Measurements from ENCODE around the gene PIGZ. TPM values are rescaled to one million over a fixed set of nuclear protein-coding genes. Genes with fewer than 3 reads are reported as not detected.

PIGZ gene
- total RNA-seq, 1 experiment from 2014 or later, result 1.4 TPM

DNA sequence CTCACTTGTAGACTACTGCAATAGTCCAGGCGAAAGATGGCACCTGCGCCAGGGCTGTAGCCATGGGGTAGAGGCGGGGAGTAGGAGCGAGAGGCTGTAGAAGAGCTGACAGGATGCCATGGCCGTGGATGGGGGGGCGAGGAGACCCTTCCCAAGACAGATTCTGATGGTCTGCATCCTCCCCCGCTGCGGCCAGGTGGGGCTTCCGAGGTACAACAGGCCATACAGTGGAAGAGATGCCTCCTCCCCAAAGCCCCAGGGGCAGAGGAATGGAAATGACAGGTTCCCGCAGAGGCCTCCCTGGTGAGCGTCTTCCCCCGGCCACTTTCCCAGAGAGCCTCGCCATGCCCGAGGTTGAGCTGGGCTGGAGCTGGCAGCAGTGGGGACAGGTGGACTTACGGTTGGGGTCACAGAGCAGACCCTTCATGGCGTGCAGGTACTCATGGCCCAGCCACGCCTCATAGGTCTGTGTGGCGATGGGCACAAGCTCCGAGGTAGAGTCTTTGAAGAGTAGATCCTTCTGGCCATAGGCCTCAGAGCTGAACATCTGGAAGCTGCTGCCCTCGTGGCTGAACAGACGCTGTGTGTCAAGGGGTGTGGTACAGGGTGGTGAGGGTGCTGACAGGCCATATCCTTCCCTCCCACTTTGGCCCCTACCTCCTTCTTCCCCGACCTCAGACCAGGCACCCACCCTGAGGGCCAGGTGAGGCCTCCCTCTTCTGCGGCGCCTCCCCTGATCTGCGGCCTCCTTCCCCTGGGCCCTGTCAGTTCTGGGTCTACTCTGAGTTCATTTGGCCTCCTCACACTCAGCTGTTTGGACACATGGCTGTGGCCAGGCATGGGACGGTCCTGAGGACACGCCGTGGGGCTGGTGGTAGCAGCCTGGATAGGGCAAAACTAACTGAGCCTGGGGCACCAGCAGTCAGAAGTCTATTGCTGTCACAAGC is 47.4 kb upstream of the PIGZ start:
- Histone ChIP-seq H3K4me1 (ENCODE audit: control insufficient read depth in 1 of 2, insufficient read depth in 2 of 2, low read length in 2 of 2) (peaks cover 0 to 8% of the 10 kb centered on the region in 2 experiments; a peak in 1 of 4 replicates), H3K36me3 (ENCODE audit: control insufficient read depth in 1 of 2, insufficient read depth in 2 of 2, low read length in 2 of 2) (no peaks in the 10 kb centered on the region), H3K9me2 (ENCODE audit: insufficient read depth) (no peaks in the 10 kb centered on the region), H3K27ac (ENCODE audit: low read depth, low read length) (no peak overlapping the region), H3K79me2 (ENCODE audit: insufficient read depth, low read length) (no peaks in the 10 kb centered on the region), H3K4me2 (ENCODE audit: low read length) (no peak overlapping the region), H3K9ac (ENCODE audit: low read length) (no peak overlapping the region), H3K4me3 (replicated peaks in 1 of 2; ENCODE audit: low read depth in 1 of 2, low read length in 2 of 2) (no peak overlapping the region), H3K9me3 (ENCODE audit: control insufficient read depth in 1 of 2, insufficient read depth in 1 of 2, low read depth in 1 of 2, low read length in 2 of 2) (no peaks in the 10 kb centered on the region), H3K27me3 (ENCODE audit: insufficient read depth, low read length) (no peaks in the 10 kb centered on the region), H4K20me1 (ENCODE audit: insufficient read depth) (no peaks in the 10 kb centered on the region), H2AFZ (ENCODE audit: low read depth, low read length, poor library complexity, severe bottlenecking) (no peak overlapping the region)
- no peak for ATAC-seq
- TF ChIP-seq EGR1 (IDR thresholded peaks at IDR 0.05; ENCODE audit: low read depth) (no peak), POLR2AphosphoS5 (IDR thresholded peaks at IDR 0.05; ENCODE audit: low read depth, low read length) (no peak), POLR2A (IDR thresholded peaks at IDR 0.05; ENCODE audit: borderline replicate concordance, extremely low read depth, insufficient read depth, insufficient read length) (no peak), SRF (IDR thresholded peaks at IDR 0.05; ENCODE audit: low read depth) (no peak), SIN3A (IDR thresholded peaks at IDR 0.05; ENCODE audit: low read depth) (no peak)
- ChIA-PET POLR2A (interaction anchor here (1.3 kb wide), 1 partner anchor 13 kb away, joined by 3 read pairs; no protein-coding TSS in a partner anchor), RAD21 (ENCODE audit: low non-redundant PET in 1 of 2, low total read pairs in 2 of 2, uncharacterized antibody in 2 of 2, unreplicated experiment in 2 of 2) (no interaction called here), CTCF (interaction anchor here (2.3 kb wide), 1 partner anchor 14 kb away, joined by 9 read pairs; the partner anchor contains the start of gene MELTF)
- BruUV-seq (replicated peaks), result no TSS peak
- intact Hi-C loops (cut with micrococcal nuclease), result no loop called here
- no peak for DNase-seq (ENCODE audit: low read depth, low spot score)

GRCh38 chr3:197014942-197015575 is 46.4 kb upstream of the PIGZ start:
- intact Hi-C loops (cut with micrococcal nuclease), result no loop called here
- no peaks in the 10 kb centered on the region for H3K79me2 ChIP-seq (ENCODE audit: insufficient read depth, low read length)
- H3K27ac ChIP-seq (ENCODE audit: low read depth, low read length), result no peak overlapping the region
- H4K20me1 ChIP-seq (ENCODE audit: insufficient read depth), result no peaks in the 10 kb centered on the region
- no peaks in the 10 kb centered on the region for H3K27me3 ChIP-seq (ENCODE audit: insufficient read depth, low read length)
- RAD21 ChIA-PET (ENCODE audit: low non-redundant PET in 1 of 2, low total read pairs in 2 of 2, uncharacterized antibody in 2 of 2, unreplicated experiment in 2 of 2), result no interaction called here
- POLR2A ChIA-PET, result no interaction called here
- CTCF ChIA-PET, result no interaction called here
- no peak overlapping the region for H3K9ac ChIP-seq (ENCODE audit: low read length)
- H2AFZ ChIP-seq (ENCODE audit: low read depth, low read length, poor library complexity, severe bottlenecking), result no peak overlapping the region
- no TSS peak for BruUV-seq (replicated peaks)
- H3K4me1 ChIP-seq (ENCODE audit: control insufficient read depth in 1 of 2, insufficient read depth in 2 of 2, low read length in 2 of 2), result peaks cover 0 to 8% of the 10 kb centered on the region in 2 experiments; a peak in 1 of 4 replicates
- ATAC-seq (no peak), DNase-seq (ENCODE audit: low read depth, low spot score) (no peak)
- H3K9me2 ChIP-seq (ENCODE audit: insufficient read depth), result no peaks in the 10 kb centered on the region
- no peaks in the 10 kb centered on the region for H3K9me3 ChIP-seq (ENCODE audit: control insufficient read depth in 1 of 2, insufficient read depth in 1 of 2, low read depth in 1 of 2, low read length in 2 of 2)
- H3K4me3 ChIP-seq (replicated peaks in 1 of 2; ENCODE audit: low read depth in 1 of 2, low read length in 2 of 2), result no peak overlapping the region
- no peaks in the 10 kb centered on the region for H3K36me3 ChIP-seq (ENCODE audit: control insufficient read depth in 1 of 2, insufficient read depth in 2 of 2, low read length in 2 of 2)
- H3K4me2 ChIP-seq (ENCODE audit: low read length), result no peak overlapping the region
- TF ChIP-seq ZFX (IDR thresholded peaks at IDR 0.05) (no peak), ZNF274 (IDR thresholded peaks at IDR 0.05; ENCODE audit: low read depth, low read length) (no peak), SP1 (IDR thresholded peaks at IDR 0.05; ENCODE audit: low read depth) (no peak), TCF7L2 (IDR thresholded peaks at IDR 0.05; ENCODE audit: borderline replicate concordance, extremely low read depth, insufficient read depth, insufficient read length) (no peak), YY1 (IDR thresholded peaks at IDR 0.05; ENCODE audit: extremely low read depth, insufficient replicate concordance, low read depth, low read length) (no peak), RAD21 (IDR thresholded peaks at IDR 0.05; ENCODE audit: low read depth) (no peak)
- TF ChIP-seq, protein P1, sequence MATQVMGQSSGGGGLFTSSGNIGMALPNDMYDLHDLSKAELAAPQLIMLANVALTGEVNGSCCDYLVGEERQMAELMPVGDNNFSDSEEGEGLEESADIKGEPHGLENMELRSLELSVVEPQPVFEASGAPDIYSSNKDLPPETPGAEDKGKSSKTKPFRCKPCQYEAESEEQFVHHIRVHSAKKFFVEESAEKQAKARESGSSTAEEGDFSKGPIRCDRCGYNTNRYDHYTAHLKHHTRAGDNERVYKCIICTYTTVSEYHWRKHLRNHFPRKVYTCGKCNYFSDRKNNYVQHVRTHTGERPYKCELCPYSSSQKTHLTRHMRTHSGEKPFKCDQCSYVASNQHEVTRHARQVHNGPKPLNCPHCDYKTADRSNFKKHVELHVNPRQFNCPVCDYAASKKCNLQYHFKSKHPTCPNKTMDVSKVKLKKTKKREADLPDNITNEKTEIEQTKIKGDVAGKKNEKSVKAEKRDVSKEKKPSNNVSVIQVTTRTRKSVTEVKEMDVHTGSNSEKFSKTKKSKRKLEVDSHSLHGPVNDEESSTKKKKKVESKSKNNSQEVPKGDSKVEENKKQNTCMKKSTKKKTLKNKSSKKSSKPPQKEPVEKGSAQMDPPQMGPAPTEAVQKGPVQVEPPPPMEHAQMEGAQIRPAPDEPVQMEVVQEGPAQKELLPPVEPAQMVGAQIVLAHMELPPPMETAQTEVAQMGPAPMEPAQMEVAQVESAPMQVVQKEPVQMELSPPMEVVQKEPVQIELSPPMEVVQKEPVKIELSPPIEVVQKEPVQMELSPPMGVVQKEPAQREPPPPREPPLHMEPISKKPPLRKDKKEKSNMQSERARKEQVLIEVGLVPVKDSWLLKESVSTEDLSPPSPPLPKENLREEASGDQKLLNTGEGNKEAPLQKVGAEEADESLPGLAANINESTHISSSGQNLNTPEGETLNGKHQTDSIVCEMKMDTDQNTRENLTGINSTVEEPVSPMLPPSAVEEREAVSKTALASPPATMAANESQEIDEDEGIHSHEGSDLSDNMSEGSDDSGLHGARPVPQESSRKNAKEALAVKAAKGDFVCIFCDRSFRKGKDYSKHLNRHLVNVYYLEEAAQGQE (IDR thresholded peaks at IDR 0.05; ENCODE audit: low read depth), result no peak
- TF ChIP-seq, protein P2, sequence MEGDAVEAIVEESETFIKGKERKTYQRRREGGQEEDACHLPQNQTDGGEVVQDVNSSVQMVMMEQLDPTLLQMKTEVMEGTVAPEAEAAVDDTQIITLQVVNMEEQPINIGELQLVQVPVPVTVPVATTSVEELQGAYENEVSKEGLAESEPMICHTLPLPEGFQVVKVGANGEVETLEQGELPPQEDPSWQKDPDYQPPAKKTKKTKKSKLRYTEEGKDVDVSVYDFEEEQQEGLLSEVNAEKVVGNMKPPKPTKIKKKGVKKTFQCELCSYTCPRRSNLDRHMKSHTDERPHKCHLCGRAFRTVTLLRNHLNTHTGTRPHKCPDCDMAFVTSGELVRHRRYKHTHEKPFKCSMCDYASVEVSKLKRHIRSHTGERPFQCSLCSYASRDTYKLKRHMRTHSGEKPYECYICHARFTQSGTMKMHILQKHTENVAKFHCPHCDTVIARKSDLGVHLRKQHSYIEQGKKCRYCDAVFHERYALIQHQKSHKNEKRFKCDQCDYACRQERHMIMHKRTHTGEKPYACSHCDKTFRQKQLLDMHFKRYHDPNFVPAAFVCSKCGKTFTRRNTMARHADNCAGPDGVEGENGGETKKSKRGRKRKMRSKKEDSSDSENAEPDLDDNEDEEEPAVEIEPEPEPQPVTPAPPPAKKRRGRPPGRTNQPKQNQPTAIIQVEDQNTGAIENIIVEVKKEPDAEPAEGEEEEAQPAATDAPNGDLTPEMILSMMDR (IDR thresholded peaks at IDR 0.05 in 2 of 3, conservative IDR thresholded peaks at IDR 0.05 in 1 of 3; ENCODE audit: borderline replicate concordance in 1 of 3, insufficient read depth in 1 of 3, low read depth in 2 of 3, low read length in 2 of 3), result no peak

All from HCT116 (cell line).